Measurements from ENCODE around the gene GNG8. TPM values are rescaled to one million over a fixed set of nuclear protein-coding genes. Genes with fewer than 3 reads are reported as not detected.
A peak's percentile ranks its signal among the peaks of the same experiment; 100 is the strongest.

The GNG8 gene
- total RNA-seq, 1 experiment from 2014 or later: not detected

DNA sequence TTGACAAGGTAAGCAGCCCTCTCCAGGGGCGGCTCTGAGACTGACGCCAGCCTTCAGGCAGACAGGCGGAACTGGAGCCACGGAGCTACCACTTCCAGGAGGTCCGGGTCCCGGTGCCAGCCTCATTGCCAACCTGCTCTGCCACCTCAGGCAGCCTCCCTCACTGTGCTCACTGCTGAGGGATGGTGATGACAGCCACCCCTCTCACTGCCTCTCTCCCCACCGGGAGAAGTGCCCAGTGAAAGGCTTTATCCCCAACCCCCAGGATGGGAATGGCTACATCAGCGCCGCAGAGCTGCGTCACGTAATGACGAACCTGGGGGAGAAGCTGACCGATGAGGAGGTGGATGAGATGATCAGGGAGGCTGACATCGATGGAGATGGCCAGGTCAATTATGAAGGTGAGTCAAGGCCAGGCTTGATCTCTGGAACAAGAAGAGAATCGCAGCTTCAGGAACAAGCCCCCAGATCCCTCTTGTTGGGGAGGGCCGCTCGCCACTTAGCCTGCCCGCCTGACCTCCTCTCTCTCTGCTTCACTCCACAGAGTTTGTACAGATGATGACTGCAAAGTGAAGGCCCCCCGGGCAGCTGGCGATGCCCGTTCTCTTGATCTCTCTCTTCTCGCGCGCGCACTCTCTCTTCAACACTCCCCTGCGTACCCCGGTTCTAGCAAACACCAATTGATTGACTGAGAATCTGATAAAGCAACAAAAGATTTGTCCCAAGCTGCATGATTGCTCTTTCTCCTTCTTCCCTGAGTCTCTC, 27.2 kb downstream of the GNG8 start:
- no peak overlapping the region for H3K4me3 Mint-ChIP-seq (ENCODE audit: unreplicated experiment)
- POLR2A ChIA-PET: interaction anchor here (0.6 kb wide), 1 partner anchor 299 kb away, joined by 3 read pairs; no protein-coding TSS in a partner anchor
- TF ChIP-seq, protein P1, sequence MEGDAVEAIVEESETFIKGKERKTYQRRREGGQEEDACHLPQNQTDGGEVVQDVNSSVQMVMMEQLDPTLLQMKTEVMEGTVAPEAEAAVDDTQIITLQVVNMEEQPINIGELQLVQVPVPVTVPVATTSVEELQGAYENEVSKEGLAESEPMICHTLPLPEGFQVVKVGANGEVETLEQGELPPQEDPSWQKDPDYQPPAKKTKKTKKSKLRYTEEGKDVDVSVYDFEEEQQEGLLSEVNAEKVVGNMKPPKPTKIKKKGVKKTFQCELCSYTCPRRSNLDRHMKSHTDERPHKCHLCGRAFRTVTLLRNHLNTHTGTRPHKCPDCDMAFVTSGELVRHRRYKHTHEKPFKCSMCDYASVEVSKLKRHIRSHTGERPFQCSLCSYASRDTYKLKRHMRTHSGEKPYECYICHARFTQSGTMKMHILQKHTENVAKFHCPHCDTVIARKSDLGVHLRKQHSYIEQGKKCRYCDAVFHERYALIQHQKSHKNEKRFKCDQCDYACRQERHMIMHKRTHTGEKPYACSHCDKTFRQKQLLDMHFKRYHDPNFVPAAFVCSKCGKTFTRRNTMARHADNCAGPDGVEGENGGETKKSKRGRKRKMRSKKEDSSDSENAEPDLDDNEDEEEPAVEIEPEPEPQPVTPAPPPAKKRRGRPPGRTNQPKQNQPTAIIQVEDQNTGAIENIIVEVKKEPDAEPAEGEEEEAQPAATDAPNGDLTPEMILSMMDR (IDR thresholded peaks at IDR 0.05; ENCODE audit: unreplicated experiment): no peak
- no peak for DNase-seq (ENCODE audit: unreplicated experiment)
- intact Hi-C loops (cut with micrococcal nuclease): no loop called here
- peaks cover 54% of the 10 kb centered on the region for H3K36me3 Mint-ChIP-seq (ENCODE audit: insufficient read depth, unreplicated experiment)
- BruUV-seq (replicated peaks): TSS peak; percentile 55
- no peaks in the 10 kb centered on the region for H3K4me1 Mint-ChIP-seq (ENCODE audit: insufficient read depth, unreplicated experiment)
- no peak overlapping the region for H3K27ac Mint-ChIP-seq (ENCODE audit: low read depth, unreplicated experiment)
- CTCF ChIA-PET: interaction anchor here (0.6 to 1.4 kb wide), 2 partner anchors 21 to 54 kb away, joined by 3 read pairs; no protein-coding TSS in a partner anchor
- no peaks in the 10 kb centered on the region for H3K9me3 Mint-ChIP-seq (ENCODE audit: unreplicated experiment)
- no peaks in the 10 kb centered on the region for H3K27me3 Mint-ChIP-seq (ENCODE audit: insufficient read depth, unreplicated experiment)

DNA sequence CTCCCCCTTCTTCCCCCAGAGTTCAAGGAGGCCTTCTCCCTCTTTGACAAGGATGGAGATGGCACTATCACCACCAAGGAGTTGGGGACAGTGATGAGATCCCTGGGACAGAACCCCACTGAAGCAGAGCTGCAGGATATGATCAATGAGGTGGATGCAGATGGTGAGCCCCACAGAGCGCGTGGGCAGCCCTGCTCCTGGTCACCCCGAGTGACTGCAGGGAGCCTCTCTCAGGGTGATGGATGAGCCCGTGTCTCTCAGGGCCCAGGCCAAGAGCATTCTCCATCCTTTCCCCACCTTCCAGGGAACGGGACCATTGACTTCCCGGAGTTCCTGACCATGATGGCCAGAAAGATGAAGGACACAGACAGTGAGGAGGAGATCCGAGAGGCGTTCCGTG, 27.8 kb downstream of the GNG8 start:
- H3K27me3 Mint-ChIP-seq (ENCODE audit: insufficient read depth, unreplicated experiment): no peaks in the 10 kb centered on the region
- TF ChIP-seq, protein P1 (IDR thresholded peaks at IDR 0.05; ENCODE audit: unreplicated experiment): no peak
- intact Hi-C loops (cut with micrococcal nuclease): no loop called here
- H3K36me3 Mint-ChIP-seq (ENCODE audit: insufficient read depth, unreplicated experiment): peaks cover 54% of the 10 kb centered on the region
- no peak overlapping the region for H3K27ac Mint-ChIP-seq (ENCODE audit: low read depth, unreplicated experiment)
- ChIA-PET POLR2A (no interaction called here), CTCF (interaction anchor here (0.6 to 4.3 kb wide), 3 partner anchors 9 to 54 kb away, joined by 3 to 25 read pairs (median 3); no protein-coding TSS in a partner anchor)
- no peaks in the 10 kb centered on the region for H3K9me3 Mint-ChIP-seq (ENCODE audit: unreplicated experiment)
- DNase-seq (ENCODE audit: unreplicated experiment): no peak
- H3K4me1 Mint-ChIP-seq (ENCODE audit: insufficient read depth, unreplicated experiment): no peaks in the 10 kb centered on the region
- no TSS peak for BruUV-seq (replicated peaks)
- H3K4me3 Mint-ChIP-seq (ENCODE audit: unreplicated experiment): no peak overlapping the region

DNA sequence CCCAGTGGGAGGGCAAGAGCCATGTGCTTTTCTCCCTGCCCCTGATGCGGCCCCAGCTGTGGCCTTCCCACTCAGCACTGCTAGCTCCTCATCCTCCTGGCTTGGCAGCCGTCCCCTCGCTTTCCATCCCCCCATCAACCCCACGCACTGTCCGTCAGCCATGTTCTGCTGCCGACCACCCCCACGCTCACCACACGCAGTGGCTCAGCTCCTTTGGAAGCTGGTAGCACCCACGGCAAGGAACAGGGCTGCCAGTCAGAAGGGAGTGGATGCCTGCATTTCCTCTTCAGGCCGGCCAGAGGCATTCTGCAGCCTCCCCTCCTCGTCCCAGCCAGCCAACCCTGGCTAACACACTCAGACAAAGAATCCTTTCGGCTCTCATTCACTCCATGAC, 28.6 kb downstream of the GNG8 start:
- intact Hi-C loops (cut with micrococcal nuclease): no loop called here
- H3K4me3 Mint-ChIP-seq (ENCODE audit: unreplicated experiment): no peak overlapping the region
- peaks cover 54% of the 10 kb centered on the region for H3K36me3 Mint-ChIP-seq (ENCODE audit: insufficient read depth, unreplicated experiment)
- no TSS peak for BruUV-seq (replicated peaks)
- ChIA-PET CTCF (interaction anchor here (1.4 to 4.3 kb wide), 2 partner anchors 10 to 55 kb away, joined by 3 to 25 read pairs; no protein-coding TSS in a partner anchor), POLR2A (interaction anchor here (1.1 kb wide), 1 partner anchor 54 kb away, joined by 3 read pairs; no protein-coding TSS in a partner anchor)
- H3K27me3 Mint-ChIP-seq (ENCODE audit: insufficient read depth, unreplicated experiment): no peaks in the 10 kb centered on the region
- H3K27ac Mint-ChIP-seq (ENCODE audit: low read depth, unreplicated experiment): no peak overlapping the region
- no peaks in the 10 kb centered on the region for H3K9me3 Mint-ChIP-seq (ENCODE audit: unreplicated experiment)
- TF ChIP-seq, protein P1 (IDR thresholded peaks at IDR 0.05; ENCODE audit: unreplicated experiment): no peak
- DNase-seq (ENCODE audit: unreplicated experiment): no peak
- no peaks in the 10 kb centered on the region for H3K4me1 Mint-ChIP-seq (ENCODE audit: insufficient read depth, unreplicated experiment)

DNA sequence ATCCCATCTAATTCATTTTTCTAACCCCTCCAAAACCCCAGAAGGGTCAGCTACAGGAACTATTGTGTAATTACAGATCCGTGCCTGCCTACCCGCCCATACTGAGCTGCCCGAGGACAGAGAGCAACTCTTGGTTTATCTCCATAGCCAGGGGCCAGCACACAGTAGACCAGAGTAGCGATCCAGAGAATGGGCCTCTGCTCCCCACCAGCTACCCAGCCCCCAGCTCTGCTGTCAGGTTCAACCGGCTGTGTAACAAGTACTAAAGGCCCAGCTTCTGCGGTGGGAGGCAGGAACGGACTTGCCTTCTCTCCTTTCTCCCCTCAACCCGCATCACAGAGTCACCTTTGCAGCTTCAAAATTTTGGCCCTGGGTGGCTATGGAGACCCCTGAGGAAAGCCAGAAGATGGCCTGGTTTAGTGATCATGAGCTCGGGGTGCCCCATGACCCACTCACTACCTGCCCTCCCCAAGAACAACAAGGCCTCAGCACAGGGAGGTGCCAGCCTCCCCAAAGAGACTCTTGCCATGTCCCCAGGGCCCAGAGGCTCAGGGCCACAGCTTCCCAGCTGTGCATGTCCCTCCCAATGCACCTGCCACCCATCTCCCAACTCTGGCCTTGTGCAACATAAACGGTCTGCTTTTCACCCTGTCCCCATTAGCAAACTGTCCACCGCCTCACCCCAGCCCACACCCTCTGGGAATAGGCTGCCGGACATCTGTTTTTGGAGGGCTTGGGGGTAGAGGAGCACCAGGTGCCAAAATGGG, 29.1 kb downstream of the GNG8 start:
- no TSS peak for BruUV-seq (replicated peaks)
- no peaks in the 10 kb centered on the region for H3K9me3 Mint-ChIP-seq (ENCODE audit: unreplicated experiment)

More for the DNA sequence above, 29.1 kb downstream of the GNG8 start:
- intact Hi-C loops (cut with micrococcal nuclease): no loop called here
- Mint-ChIP-seq H3K36me3 (ENCODE audit: insufficient read depth, unreplicated experiment) (peaks cover 58% of the 10 kb centered on the region), H3K4me3 (ENCODE audit: unreplicated experiment) (no peak overlapping the region), H3K27me3 (ENCODE audit: insufficient read depth, unreplicated experiment) (no peaks in the 10 kb centered on the region), H3K4me1 (ENCODE audit: insufficient read depth, unreplicated experiment) (peaks cover 4% of the 10 kb centered on the region), H3K27ac (ENCODE audit: low read depth, unreplicated experiment) (peak overlapping the region; percentile 63)
- DNase-seq (ENCODE audit: unreplicated experiment): no peak
- TF ChIP-seq, protein P1 (IDR thresholded peaks at IDR 0.05; ENCODE audit: unreplicated experiment): no peak
- POLR2A ChIA-PET: interaction anchor here (0.6 to 1.1 kb wide), 2 partner anchors 55 to 68 kb away, joined by 3 read pairs; no protein-coding TSS in a partner anchor
- CTCF ChIA-PET: interaction anchor here (0.7 to 4.3 kb wide), 4 partner anchors 7 to 234 kb away, joined by 3 to 25 read pairs (median 8); no protein-coding TSS in a partner anchor

Measured in MCF 10A (cell line).